HCT116 (cell line): ENCODE data around the gene MED15. TPM values are rescaled to one million over a fixed set of nuclear protein-coding genes. Genes with fewer than 3 reads are reported as not detected.

Experiments used
- ATAC-seq: fragments of 200-7000 bp; cut with Tn5 transposase; 2 replicates; pipeline ENCODE4 v1.9.1; 2020; ENCODE audit warnings: mild to moderate bottlenecking, moderate library complexity
- BruUV-seq: library from RNA; stranded (reverse); fragments of 400-500 nt; replicated peaks from 2 replicates; lab custom pipeline; 2021; lab: Mats Ljungman, UMichigan
- CTCF ChIA-PET: fragments of 300-600 bp; sonication (Branson Sonifier 250); formaldehyde crosslinking; loops from one replicate; lab custom pipeline; 2021; ENCODE audit warnings: antibody characterized with exemption; lab: Charles Lee
- POLR2A ChIA-PET: fragments of 300-600, 350-600 bp; sonication (Branson Sonifier 250); formaldehyde crosslinking; loops from one replicate; lab custom pipeline; 2021; ENCODE audit warnings: antibody characterized with exemption; lab: Charles Lee
- RAD21 ChIA-PET, 2 experiments: fragments of 300-600 bp; sonication (Branson Sonifier 250); formaldehyde crosslinking; loops; one replicate each; lab custom pipeline; 2023; ENCODE audit warnings: low total read pairs in 2 of 2; ENCODE audit not compliant: uncharacterized antibody in 2 of 2, unreplicated experiment in 2 of 2, low non-redundant PET in 1 of 2; lab: Charles Lee
- DNase-seq: peaks from one replicate; pipeline ENCODE4 v3.0.0-alpha.2; 2010; ENCODE audit warnings: low read depth, low spot score
- H2AFZ ChIP-seq: fragments of 200-600 bp; shearing (Covaris generic), sonication (generic); 2 replicates; pipeline ENCODE4 v1.6.1; 2017; ENCODE audit warnings: low read depth, mixed run types, mixed read lengths, antibody characterized with exemption, low read length; ENCODE audit not compliant: poor library complexity, severe bottlenecking
- H3K27ac ChIP-seq: 2 replicates; pipeline ENCODE4 v1.5.1; 2012; ENCODE audit warnings: low read depth, low read length
- H3K27me3 ChIP-seq: fragments of 200-600 bp; sonication (generic); 2 replicates; pipeline ENCODE4 v1.6.1; 2016; ENCODE audit warnings: mixed run types, low read length, mixed read lengths; ENCODE audit not compliant: insufficient read depth
- H3K36me3 ChIP-seq, 2 experiments: fragments of 200-500 bp in 1 of 2; fragments of 200-600 bp in 1 of 2; sonication (Bioruptor generic) in 1 of 2; sonication (generic) in 1 of 2; 2 replicates each; pipeline versions ENCODE4 v1.5.1 to v1.6.1; 2014 to 2016; ENCODE audit warnings: low read length in 2 of 2, inconsistent platforms in 1 of 2, mixed read lengths in 1 of 2, mixed run types in 1 of 2; ENCODE audit not compliant: insufficient read depth in 2 of 2, control insufficient read depth in 1 of 2
- H3K4me1 ChIP-seq, 2 experiments: fragments of 200-600 bp in 1 of 2; sonication (generic) in 1 of 2; 2 replicates each; pipeline versions ENCODE4 v1.5.1 to v1.6.1; 2012 to 2017; ENCODE audit warnings: low read length in 2 of 2, inconsistent platforms in 1 of 2, mild to moderate bottlenecking in 1 of 2, mixed read lengths in 1 of 2, mixed run types in 1 of 2, moderate library complexity in 1 of 2; ENCODE audit not compliant: insufficient read depth in 2 of 2, control insufficient read depth in 1 of 2
- H3K4me2 ChIP-seq: fragments of 200-600 bp; sonication (generic); 2 replicates; pipeline ENCODE4 v1.6.1; 2017; ENCODE audit warnings: mixed run types, low read length, mixed read lengths
- H3K4me3 ChIP-seq, 2 experiments: fragments of 200-600 bp in 1 of 2; sonication (generic) in 1 of 2; replicated peaks in 1 of 2; 2 replicates each; pipeline ENCODE4 v1.5.1; 2011 to 2016; ENCODE audit warnings: low read length in 2 of 2, control low read depth in 1 of 2, low read depth in 1 of 2, mild to moderate bottlenecking in 1 of 2, mixed read lengths in 1 of 2, mixed run types in 1 of 2
- H3K79me2 ChIP-seq: fragments of 200-600 bp; sonication (generic); 2 replicates; pipeline ENCODE4 v1.6.1; 2017; ENCODE audit warnings: mild to moderate bottlenecking, mixed run types, low read length, moderate library complexity, mixed read lengths; ENCODE audit not compliant: insufficient read depth
- H3K9ac ChIP-seq: fragments of 200-600 bp; sonication (generic); 2 replicates; pipeline ENCODE4 v1.6.1; 2016; ENCODE audit warnings: low read length, mixed read lengths
- H3K9me2 ChIP-seq: fragments of 200-600 bp; sonication (generic), shearing (Covaris generic); 2 replicates; pipeline ENCODE4 v1.6.1; 2017; ENCODE audit warnings: mixed run types, mild to moderate bottlenecking, moderate library complexity; ENCODE audit not compliant: insufficient read depth
- H3K9me3 ChIP-seq, 2 experiments: fragments of 200-500 bp in 1 of 2; fragments of 200-600 bp in 1 of 2; sonication (Bioruptor generic) in 1 of 2; sonication (generic) in 1 of 2; 2 replicates each; pipeline ENCODE4 v1.6.1; 2014 to 2017; ENCODE audit warnings: low read length in 2 of 2, mixed read lengths in 2 of 2, inconsistent platforms in 1 of 2, low read depth in 1 of 2, mild to moderate bottlenecking in 1 of 2, mixed run types in 1 of 2, moderate library complexity in 1 of 2; ENCODE audit not compliant: control insufficient read depth in 1 of 2, insufficient read depth in 1 of 2
- H4K20me1 ChIP-seq: fragments of 200-600 bp; sonication (generic), shearing (Covaris generic); 2 replicates; pipeline ENCODE4 v1.6.1; 2017; ENCODE audit warnings: mixed run types, mild to moderate bottlenecking, moderate library complexity; ENCODE audit not compliant: insufficient read depth
- CBX3 ChIP-seq: IDR thresholded peaks from 2 replicates; pipeline ENCODE4 v1.6.1; 2012; ENCODE audit warnings: low read depth
- CEBPB ChIP-seq: IDR thresholded peaks from 2 replicates; pipeline ENCODE4 v1.6.1; 2012; ENCODE audit warnings: low read depth
- EZH2phosphoT487 ChIP-seq: fragments of 200-600 bp; IDR thresholded peaks from 2 replicates; pipeline ENCODE4 v1.6.1; 2018; ENCODE audit warnings: antibody characterized with exemption, borderline replicate concordance
- FOSL1 ChIP-seq: IDR thresholded peaks from 2 replicates; pipeline ENCODE4 v1.6.1; 2012; ENCODE audit warnings: low read depth
- POLR2A ChIP-seq: IDR thresholded peaks from 2 replicates; pipeline ENCODE4 v1.7.0; 2011; ENCODE audit warnings: borderline replicate concordance; ENCODE audit not compliant: insufficient read depth, insufficient read length; ENCODE audit errors: extremely low read depth
- POLR2AphosphoS5 ChIP-seq: IDR thresholded peaks from 2 replicates; pipeline ENCODE4 v1.6.1; 2011; ENCODE audit warnings: mild to moderate bottlenecking, low read depth, low read length, moderate library complexity
- REST ChIP-seq: IDR thresholded peaks from 2 replicates; pipeline ENCODE4 v1.6.1; 2012; ENCODE audit warnings: low read depth
- SRF ChIP-seq: IDR thresholded peaks from 2 replicates; pipeline ENCODE4 v1.6.1; 2012; ENCODE audit warnings: low read depth
- TCF7L2 ChIP-seq: IDR thresholded peaks from 2 replicates; pipeline ENCODE4 v1.7.0; 2011; ENCODE audit warnings: borderline replicate concordance, inconsistent platforms; ENCODE audit not compliant: insufficient read depth, insufficient read length; ENCODE audit errors: extremely low read depth
- YY1 ChIP-seq: IDR thresholded peaks from 2 replicates; pipeline ENCODE4 v1.6.1; 2011; ENCODE audit warnings: low read length, low read depth, moderate library complexity, mild to moderate bottlenecking; ENCODE audit not compliant: insufficient replicate concordance; ENCODE audit errors: extremely low read depth
- intact Hi-C: fragments of 100-400 bp; cut with micrococcal nuclease; formaldehyde crosslinking; loops from 2 replicates; pipeline ENCODE4 v1.10.0; 2022
- total RNA-seq: library from RNA; stranded (reverse); gene quantifications from one replicate; pipeline ENCODE4 v1.2.1, GENCODE V29; 2021; ENCODE audit not compliant: unreplicated experiment

Gene MED15
- total RNA-seq, 1 experiment from 2014 or later: 81.3 TPM

- no peak for TF ChIP-seq REST
- TF ChIP-seq EZH2phosphoT487: no peak
- no peak for TF ChIP-seq CEBPB
- no peak for TF ChIP-seq TCF7L2
- peak; percentile 59; the same call in 1 of the 2 replicates for TF ChIP-seq CBX3
- TF ChIP-seq POLR2AphosphoS5: peak; percentile 84
- peak; percentile 33 for TF ChIP-seq POLR2A
Observed at GRCh38 chr22:20507253-20508066, at the start of gene MED15 (continued).

- intact Hi-C loops: loop anchor here (5.0 kb wide), 1 partner anchor 301 kb away; no protein-coding TSS in a partner anchor
- no peak overlapping the region for H3K27ac ChIP-seq
- H3K79me2 ChIP-seq: no peaks in the 10 kb centered on the region
- no peak overlapping the region for H2AFZ ChIP-seq
- no peak overlapping the region for H3K4me2 ChIP-seq
- no peaks in the 10 kb centered on the region; a peak in 1 of 4 replicates for H3K36me3 ChIP-seq
- H3K9me2 ChIP-seq: no peaks in the 10 kb centered on the region
- POLR2A ChIA-PET: no interaction called here
- CTCF ChIA-PET: no interaction called here
- H3K9ac ChIP-seq: no peak overlapping the region
- no peaks in the 10 kb centered on the region for H4K20me1 ChIP-seq
- peaks cover 0 to 3% of the 10 kb centered on the region in 2 experiments; a peak in 1 of 4 replicates for H3K4me1 ChIP-seq
- no peak for ATAC-seq
- H3K27me3 ChIP-seq: no peaks in the 10 kb centered on the region
- no peak for DNase-seq
- RAD21 ChIA-PET: no interaction called here
- no peaks in the 10 kb centered on the region for H3K9me3 ChIP-seq
- no peak for TF ChIP-seq SRF
- TF ChIP-seq FOSL1: no peak
- TF ChIP-seq YY1: no peak
- H3K4me3 ChIP-seq: no peak overlapping the region
- BruUV-seq: no TSS peak
Observed at GRCh38 chr22:20458530-20459151, 48.8 kb upstream of the MED15 start.
